HG03520 (cell line): ENCODE data around the gene PCSK2.

Experiments
- ATAC-seq: cut with Tn5 transposase; IDR thresholded peaks from one replicate; pipeline ENCODE4 v1.9.1; 2021; ENCODE audit warnings: mild to moderate bottlenecking, moderate library complexity; ENCODE audit not compliant: unreplicated experiment

PCSK2 gene

DNA sequence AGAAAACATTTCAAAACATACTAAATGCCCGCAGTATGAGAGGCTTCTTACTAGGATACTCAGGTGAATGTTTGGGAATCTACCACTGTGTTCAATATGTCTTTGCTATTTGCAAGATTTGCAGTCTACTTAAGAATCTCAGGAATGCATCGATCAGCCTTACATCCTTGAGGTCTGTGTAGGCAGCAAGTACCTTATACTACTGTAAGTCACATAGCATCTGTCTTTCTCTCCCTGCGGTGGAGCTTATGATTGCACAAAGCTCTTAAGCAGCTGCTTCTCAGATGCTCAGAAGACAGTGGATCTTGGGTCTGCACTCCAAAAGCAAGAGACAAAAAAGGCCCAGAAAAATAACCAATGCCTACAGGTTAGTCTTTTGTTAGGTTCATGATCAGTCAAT lies 21.4 kb downstream of the PCSK2 start:
- ATAC-seq, result no peak

DNA sequence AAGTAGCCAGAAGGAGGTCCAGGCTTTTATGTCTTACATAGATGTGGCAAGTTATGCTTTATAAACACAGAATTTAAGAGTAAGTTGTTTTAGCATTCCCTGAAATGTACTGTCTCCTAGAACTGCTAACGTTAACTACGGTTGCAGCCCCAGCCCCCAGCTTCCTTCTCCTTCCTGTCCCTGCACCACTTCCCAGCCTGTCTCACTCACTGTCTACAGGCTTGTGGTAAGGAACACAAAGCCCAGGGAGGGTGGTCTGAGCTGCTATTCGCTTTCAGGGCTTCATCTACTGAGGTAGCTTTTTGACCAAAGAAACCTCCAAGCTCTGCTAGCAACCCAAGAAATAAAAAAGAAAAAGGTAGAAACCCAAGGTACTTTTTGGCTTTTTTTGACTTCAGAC lies 35.9 kb downstream of the PCSK2 start:
- no peak for ATAC-seq

DNA sequence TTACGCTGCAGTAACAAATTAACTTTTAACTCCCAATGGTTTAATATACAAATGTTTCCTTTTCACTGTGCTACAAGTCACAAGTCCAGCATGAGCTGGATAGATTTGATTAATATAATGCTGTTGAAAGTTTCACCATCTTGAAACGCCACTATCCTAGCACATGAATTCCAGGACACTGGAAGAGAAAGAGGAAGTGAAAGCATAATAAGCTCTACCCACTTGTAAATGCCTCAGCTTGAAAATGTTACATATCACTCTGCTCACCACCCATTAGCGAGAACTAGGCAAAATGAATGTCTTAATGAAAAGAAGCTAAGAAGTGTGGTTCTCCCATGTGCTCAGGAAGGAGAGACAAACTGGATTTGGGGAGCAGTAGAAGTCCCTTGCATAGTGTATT lies 46.9 kb downstream of the PCSK2 start:
- ATAC-seq, result no peak

DNA sequence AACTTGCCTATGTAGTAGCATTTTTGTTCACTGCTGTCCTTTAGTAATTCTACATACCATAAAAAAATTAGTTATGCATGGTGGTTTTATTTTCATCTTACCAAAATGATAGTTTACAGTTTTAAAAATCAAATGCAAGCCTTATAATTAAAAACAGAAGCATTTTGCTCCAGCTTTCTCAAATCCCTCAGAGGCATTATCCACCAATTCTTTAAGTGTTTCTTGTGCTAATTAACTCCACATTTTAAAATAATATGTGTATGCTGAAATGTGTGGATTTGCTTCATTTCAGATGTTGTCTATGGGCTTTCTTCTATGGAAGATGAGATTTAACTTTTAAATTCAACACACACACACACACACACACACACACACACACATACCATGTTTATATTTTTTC lies 49.3 kb downstream of the PCSK2 start:
- ATAC-seq, result no peak

DNA sequence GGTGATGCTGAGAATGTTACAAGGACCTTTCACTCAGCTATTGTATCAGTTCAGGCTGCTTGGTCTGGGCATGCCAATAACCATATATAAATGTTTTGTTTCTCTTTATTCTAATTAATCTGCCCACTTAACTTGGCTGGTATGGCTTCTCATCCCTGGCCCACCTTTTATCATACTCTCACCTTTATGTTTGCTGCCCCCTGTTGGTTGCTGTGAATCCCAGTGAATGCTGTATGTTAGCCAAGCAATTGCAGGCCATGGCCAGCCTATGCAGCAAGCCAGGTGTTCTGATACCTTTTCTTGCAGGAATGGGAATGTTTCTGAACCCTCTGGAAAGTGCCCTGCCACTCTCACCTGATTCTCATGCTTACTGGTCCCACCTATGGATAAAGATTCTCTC lies 54.6 kb downstream of the PCSK2 start:
- no peak for ATAC-seq

DNA sequence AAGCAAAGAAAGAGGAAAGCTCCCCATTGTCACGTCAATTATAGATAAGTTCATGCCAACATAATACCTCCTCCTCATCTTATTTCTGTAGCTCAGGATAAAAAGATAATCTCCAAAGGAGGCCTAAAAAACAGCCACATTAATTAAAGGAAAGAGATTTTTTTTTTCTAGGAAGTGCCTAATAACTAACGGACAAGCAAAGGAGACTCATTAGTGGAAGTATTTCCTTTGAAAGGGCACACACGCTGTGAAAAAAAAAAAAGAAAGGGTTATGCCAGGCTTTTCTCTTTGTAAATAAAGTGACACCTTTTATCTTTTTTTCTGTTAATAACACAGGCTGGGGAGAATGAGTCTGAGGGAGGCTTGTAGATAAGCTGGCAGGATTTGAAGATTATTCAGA lies 55.7 kb downstream of the PCSK2 start:
- no peak for ATAC-seq

DNA sequence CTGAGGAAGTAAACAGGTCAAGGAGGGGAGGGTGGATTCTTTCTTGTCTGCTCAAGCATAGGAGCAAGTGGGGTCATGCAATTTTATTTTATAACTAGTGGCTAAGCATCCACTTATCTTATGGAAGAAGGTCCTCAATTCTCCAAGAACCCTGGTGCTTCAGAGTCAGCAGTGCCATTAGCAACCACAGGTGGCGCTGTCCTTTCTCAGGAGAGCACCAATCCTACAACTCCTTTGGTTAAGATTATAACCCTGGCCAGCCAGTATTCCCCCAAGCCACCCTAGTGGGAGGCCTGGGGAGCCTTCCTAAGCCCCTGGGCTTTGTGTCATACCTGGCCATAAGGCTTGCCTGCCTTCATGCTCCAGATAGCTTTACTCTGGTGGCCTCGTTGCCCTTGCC lies 60.7 kb downstream of the PCSK2 start:
- ATAC-seq, result no peak

DNA sequence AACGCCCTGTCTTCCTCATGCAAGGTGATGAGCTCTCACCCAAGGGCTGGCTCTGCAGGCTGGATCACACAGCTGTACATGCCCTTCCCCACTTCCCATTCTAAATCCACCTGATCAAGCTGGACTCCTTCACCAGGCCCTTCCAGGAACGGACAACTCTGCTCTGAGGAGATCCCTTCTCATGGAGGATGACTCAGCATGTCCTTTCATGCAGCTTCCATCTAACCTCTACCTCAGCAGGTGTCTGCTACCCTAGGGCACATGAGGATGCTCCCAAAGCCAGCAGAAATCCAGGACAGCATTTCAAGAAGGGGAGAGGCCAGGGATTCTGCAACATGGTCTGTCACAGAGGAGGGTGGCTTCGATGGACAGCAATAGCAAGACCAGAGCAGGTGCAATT lies 61.2 kb downstream of the PCSK2 start:
- ATAC-seq, result no peak

DNA sequence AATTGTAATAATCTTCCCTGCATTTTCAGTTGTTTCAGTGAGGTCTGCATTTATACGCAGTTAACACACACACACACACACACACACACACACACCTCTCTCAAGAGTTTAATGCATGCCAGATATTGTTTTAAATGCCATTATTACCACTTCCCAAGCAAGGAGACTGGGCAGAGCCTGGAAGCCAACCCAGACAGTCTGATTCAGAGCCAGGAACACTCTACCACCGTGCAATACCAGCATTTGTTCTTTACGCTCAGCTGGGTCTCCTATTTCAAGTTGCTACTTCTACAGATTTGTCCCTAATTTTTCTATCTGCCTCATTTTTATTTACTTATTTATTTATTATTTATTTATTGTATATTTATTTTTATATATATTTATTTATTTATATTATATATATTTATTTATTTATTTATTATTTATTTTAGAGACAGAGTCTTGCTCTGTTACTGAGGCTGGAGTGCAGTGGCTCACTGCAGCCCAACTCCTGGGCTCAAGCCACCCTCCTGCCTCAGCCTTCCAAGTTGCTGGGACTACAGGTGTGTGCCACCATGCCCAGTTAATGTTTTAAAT lies 68.4 kb downstream of the PCSK2 start:
- ATAC-seq, result no peak

DNA sequence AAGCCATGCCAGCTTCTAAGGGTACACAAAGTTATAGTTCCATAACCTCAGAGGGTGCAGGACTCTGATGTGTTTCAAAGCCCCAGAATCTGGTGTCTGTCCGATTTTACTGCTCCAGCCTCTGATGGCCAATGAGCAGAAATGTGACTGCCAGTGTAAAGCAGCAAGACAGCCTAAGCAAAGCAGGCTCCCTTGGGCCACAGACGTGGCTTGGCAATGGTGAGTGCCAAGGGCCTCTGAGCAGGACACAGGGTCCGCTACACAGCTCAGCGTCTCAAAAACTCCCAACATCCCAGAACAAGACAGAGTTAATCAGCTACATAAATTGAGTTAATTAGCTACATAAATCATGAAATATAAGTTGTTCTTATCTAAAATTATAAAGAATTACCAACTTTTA lies 69.2 kb downstream of the PCSK2 start:
- no peak for ATAC-seq

DNA sequence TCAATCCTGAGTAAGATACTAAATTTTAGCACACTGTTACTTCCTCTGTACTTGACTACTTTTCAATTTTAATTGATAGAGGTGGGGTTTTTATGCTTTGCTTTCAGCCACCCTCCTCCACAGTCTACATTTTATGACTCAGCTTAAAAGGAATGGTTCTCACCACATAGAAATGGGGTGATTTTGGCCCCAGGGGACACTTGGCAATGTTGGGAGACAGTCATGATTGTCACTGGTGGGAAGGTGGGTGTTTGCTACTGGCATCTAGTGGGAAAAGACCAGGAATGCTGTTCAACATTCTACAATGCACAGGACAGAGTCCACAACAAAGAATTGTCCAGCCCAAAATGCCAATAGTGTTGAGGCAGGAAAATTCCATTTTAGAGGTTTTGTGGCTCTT lies 71.3 kb downstream of the PCSK2 start:
- ATAC-seq, result no peak

DNA sequence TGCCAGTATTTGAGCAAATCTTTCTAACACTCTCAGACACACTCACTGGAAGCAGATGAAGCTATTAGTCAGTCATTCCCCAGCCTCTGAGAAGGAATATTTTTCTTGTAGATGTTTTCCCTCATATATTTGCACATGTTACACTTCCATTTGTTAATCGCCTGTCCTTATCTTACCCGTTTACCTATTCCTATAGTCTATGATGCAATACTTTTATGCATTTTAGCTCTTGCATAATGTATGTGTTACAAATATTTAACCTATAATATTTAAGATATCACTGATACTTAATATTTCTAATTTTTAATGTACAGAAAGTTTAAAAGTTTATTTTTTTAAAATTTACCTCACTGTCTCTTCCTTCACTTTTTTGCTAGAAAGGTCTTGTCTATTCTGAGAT lies 71.9 kb downstream of the PCSK2 start:
- ATAC-seq, result no peak

DNA sequence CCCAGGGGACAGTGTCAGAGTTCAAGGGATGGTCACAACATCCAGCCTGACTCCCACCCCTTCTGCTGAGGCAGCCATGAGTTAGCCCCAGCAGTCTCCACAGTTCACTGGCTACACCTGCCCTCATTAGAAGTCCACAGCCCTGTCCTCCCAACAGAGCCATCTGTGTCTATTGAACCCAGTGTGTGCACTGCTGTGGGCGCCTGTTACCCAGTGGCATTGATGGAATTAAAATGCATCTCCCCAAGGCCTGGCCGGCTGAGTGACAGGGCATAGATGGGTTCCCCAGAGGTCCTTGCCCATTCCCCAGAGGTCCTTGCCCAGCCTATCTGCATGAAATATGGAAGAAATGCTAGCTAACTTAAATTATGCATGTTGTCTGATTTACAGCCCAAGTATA lies 73.3 kb downstream of the PCSK2 start:
- ATAC-seq, result no peak

DNA sequence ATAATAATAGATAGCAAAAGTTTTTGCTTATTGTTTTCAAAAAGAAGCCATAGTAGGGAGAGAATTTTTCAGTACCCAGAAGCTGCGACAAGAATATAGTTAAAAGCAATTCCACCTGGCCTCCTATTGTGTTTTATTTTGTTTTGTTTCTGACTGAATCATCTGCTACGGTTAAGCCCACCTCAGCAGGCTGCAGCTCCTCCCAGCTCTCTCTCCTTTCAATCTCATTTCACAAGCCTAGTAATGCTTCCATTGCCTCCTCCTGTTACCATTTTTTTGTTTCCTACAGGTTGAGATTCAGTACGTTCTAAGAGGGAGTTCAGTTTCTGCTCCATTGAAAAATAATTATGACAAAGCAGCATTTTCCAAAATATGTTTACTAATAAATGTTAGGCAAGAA lies 77.9 kb downstream of the PCSK2 start:
- ATAC-seq, result no peak

DNA sequence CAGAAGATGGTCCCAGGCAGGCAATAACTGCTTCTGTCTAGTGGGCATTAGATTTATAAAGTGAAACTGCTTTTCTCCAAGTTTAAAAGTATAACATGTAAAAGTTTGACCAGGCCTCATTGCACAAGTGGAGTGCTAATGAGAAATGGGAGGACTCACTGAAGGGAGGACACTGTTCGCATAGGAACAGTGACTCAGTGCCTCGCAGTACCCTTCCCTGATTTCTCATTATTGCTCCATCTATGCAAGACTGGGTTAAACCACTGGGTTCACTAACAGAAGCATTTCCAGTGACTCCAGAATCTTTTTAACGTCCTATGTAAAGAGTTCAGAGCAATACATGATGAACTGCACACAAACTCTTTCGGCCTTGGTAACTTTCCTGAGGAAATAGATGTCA lies 79.6 kb downstream of the PCSK2 start:
- ATAC-seq, result no peak

DNA sequence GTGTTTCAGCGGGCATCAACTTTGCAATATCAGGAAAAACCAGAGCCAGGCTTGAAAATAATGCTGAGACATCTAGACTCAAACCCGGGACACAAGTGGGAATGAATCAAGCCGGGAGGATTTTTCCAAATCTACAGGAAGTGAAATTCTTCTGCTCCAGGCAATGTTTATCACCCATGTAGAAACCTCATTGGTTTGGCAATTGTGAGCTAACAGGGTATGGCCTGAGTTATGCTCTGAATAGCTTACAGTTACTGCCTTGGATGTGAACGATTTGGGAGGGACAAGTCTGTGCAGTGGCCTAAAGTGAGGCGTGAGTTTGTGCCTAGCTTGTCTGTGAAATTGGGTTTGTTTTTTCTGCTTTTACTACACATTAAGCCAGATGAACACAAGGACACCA lies 87.4 kb downstream of the PCSK2 start:
- ATAC-seq, result no peak

DNA sequence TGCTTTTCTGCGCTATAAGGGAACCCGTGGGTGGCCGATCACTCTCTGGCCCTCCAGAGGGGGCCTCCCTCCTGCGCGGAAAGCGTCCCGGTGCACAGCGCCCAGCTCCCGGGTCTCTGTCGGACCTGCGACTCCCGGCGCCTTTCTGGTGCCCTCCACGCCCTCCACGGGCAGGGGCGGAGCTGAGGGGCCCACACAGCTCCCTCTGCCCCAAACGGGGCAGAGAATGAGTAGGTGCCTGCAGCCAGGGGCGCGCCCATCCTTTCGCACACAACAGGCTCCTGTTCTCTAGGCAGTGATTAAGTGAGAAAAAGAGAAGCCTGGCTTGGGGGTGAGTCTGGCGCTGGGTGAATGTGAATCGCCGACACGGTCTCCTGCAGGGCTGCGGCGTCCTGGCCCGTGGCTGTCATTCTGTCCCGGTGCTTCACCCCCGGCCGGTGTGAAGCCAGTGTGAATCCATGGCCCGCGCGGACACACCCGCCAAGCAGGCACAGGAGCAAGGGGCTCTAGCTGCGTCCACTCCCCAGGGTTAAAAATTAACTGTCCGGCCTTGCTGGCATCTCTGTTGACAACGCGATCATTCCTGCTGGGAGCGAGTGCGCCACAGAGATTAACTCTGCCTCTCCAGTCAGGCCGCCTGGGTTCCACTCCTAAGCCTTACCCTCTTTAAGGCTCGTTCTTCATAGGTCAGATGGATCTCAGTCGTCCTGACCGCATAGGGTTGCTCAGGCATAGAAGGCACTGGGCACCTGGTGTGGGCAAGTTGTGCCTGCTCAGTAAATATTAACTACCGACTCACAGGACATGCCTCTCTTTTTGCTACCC lies 88.8 kb downstream of the PCSK2 start:
- ATAC-seq, result no peak

DNA sequence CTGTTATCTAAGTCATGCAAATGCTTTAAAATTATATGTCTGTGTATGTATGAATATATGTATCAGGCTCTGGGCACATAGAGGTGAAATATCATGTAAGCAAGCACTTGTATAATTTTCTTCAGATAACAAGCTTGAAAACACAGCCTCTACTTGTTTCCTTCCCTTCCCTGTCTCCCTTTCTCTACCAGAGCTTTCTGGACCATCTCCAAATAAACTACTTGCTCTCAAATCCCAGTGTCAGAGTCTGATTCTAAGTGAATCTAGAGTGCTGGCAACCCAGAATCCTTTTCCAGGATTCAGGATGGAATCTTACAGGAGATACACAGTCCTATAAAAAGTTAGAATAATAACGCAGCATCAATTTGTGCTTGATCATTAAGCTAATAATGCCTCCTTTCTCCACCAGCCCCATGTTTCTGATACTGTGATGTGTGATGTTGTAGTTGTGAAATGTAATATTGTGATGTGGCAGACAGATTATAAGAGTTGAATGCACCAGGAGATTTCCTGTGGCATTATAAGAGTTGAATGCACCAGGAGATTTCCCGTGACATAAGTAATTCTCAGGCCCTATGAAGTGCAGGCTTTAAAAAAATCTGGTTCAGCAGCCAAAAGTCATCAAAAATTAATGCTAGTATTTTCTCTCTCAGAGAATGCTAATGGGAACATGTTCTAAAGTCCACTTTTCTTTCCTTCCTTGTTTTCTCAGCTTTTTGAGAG lies 89.6 kb downstream of the PCSK2 start:
- ATAC-seq, result no peak

DNA sequence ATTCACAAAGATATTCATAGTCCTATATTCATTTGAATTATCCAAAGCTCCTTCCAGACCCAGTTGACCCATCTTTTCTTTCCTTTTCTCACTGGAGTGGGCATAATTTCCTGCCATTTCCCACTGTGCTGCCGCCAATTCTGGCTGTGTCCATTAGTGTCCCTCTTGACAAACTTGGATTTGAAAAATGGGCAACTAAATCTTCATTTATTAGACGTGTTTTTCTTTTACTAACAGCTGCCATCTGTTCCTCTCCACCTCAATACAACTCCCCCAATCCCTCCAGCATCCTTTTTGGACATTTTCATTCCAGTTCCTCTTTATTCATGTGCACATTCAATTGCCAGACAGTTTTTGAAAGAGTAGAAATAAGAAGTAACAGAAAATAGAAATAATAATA lies 90.5 kb downstream of the PCSK2 start:
- ATAC-seq, result no peak

DNA sequence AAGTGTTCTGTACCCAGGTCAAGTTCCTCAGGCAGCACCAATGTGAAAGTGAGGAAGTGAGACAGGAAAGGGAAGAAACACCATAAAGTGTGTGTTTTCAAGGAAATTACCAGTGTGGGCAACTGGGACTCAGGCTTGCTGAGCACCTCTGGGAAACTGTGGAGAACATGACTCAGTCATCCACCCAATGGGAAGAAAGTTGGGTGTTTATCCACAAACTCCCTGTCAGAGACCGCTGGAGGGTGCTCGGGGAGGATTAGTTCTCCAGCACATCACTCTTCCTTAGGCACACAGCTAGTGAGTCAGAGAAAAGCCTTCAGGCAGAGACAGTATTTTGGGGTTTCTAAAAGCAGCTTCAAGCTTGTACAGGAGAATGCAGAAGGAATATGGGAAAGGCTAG lies 93.6 kb downstream of the PCSK2 start:
- no peak for ATAC-seq

DNA sequence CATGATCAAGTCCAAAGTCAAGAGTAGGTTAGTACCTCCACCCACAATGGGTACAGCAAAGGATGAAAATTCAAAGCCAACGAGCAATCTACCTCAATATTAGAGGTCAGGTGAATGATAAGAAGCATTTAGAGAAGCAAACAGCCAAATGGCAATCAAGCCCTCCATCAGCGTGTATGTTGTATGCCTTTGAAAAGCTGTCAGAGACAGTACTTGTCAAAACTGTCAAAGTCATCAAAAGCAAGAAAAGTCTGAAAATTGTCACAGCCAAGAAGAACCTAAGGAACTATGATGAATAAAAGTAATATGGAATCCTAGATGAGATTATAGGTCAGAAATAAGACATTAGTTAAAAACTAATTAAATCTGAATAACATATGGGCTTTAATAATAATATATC lies 99.3 kb downstream of the PCSK2 start:
- ATAC-seq, result no peak
